AG04449 (cell line): Measurements from ENCODE around the gene CASK.

ENCODE experiments used
- CTCF ChIA-PET: fragments of 350-600 bp; formaldehyde crosslinking; extraction: SDS; loops from one replicate; lab custom pipeline; 2021; ENCODE audit warnings: antibody characterized with exemption; lab: Yijun Ruan, JAX
- POLR2A ChIA-PET: fragments of 400-600, 350-600 bp; formaldehyde crosslinking; extraction: SDS; loops from one replicate; lab custom pipeline; 2020; ENCODE audit warnings: antibody characterized with exemption, inconsistent platforms; lab: Yijun Ruan, JAX
- DNase-seq: peaks from one replicate; pipeline ENCODE4 v3.0.0-alpha.2; 2010; ENCODE audit warnings: low read depth, low spot score
- H3K4me3 ChIP-seq: 2 replicates; pipeline ENCODE4 v1.5.1; 2011; ENCODE audit warnings: low read depth, mild to moderate bottlenecking, control low read depth, low read length
- TF ChIP-seq, protein P1 (sequence below): IDR thresholded peaks from one replicate; pipeline ENCODE4 v1.5.1; 2011; ENCODE audit warnings: mild to moderate bottlenecking, moderate library complexity, low read length, control low read depth, inconsistent platforms; ENCODE audit not compliant: insufficient read depth; ENCODE audit errors: missing control alignments

CASK gene

DNA sequence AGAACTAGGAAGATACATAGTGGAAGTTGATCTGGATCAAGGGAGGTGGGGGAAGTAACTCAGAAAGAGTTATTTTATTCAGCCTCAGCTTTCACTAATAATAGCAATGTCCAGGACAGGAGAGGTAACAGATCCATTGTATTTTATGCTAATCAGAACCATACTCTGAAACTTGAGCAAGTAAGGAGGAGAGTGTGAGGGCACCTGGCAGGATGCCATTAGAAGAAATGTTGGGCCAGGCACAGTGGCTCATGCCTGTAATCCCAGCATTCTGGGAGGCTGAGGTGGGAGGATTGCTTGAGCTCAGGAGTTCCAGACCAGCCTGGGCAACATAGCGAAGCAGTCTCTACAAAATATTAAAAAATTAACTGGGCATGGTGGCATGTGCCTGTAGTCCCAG is 218.3 kb downstream of the CASK start:
- DNase-seq: no peak
- H3K4me3 ChIP-seq: no peak overlapping the region
- ChIA-PET POLR2A (no interaction called here), CTCF (no interaction called here)
- TF ChIP-seq, protein P1, sequence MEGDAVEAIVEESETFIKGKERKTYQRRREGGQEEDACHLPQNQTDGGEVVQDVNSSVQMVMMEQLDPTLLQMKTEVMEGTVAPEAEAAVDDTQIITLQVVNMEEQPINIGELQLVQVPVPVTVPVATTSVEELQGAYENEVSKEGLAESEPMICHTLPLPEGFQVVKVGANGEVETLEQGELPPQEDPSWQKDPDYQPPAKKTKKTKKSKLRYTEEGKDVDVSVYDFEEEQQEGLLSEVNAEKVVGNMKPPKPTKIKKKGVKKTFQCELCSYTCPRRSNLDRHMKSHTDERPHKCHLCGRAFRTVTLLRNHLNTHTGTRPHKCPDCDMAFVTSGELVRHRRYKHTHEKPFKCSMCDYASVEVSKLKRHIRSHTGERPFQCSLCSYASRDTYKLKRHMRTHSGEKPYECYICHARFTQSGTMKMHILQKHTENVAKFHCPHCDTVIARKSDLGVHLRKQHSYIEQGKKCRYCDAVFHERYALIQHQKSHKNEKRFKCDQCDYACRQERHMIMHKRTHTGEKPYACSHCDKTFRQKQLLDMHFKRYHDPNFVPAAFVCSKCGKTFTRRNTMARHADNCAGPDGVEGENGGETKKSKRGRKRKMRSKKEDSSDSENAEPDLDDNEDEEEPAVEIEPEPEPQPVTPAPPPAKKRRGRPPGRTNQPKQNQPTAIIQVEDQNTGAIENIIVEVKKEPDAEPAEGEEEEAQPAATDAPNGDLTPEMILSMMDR: no peak

DNA sequence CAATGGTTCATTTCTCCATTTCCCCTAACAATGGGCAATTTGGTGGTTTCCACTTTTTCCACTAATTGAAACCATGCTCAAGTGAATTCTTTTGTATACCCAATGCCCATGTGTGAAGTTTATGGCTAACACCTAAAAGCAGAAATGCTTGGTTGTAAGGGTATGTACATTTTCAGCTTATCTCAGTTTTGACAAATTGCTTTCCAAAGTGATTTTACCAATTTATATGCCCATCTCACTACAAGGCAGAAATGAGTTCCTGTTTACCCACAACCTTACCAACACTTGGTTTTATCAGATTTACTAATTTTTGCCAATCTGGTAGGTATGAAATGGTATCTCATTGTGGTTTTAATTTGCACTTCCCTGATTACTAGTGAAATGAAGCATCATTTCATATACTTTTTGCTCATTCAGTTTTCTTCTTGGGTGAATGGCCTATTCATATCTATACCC is 219.8 kb downstream of the CASK start:
- ChIA-PET CTCF (no interaction called here), POLR2A (no interaction called here)
- no peak overlapping the region for H3K4me3 ChIP-seq
- TF ChIP-seq, protein P1: no peak
- no peak for DNase-seq

DNA sequence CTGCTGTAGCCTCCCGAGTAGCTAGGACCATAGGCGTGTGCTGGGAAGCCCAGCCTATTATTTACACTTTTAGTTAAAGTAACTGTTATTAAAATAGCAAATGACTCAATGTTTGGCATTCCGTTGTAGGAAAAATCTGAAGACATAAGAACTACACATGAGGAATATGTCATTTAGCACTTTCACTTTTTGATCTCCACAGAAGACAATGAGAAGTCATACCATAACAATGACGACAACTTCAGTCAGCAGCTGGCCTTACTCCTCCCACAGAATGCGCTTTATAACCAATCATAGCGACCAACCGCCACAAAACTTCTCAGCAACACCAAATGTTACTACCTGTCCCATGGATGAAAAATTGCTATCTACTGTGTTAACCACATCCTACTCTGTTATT is 227.9 kb downstream of the CASK start:
- CTCF ChIA-PET: no interaction called here

DNA sequence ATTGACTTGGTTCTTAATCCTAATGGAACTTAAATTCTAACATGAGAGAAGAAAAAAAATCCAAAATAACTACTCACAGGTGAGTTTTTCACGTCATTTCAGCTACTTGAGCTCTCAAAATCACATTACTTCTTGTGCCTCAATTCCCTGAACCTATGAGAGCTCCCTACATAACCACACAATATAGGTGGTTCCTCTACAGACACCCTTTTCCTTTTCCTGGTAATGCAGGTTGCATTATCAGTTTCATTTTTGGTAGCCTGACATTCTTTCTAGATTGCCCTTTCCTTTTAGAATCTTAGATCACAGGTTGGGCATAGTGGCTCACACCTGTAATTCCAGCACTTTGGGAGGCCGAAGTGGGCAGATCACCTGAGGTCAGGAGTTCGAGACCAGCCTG is 230.3 kb downstream of the CASK start:
- CTCF ChIA-PET: no interaction called here
- no peak overlapping the region for H3K4me3 ChIP-seq
- POLR2A ChIA-PET: no interaction called here
- DNase-seq: no peak
- TF ChIP-seq, protein P1: no peak

More for the DNA sequence above, 227.9 kb downstream of the CASK start:
- DNase-seq: no peak
- TF ChIP-seq, protein P1: no peak
- H3K4me3 ChIP-seq: no peak overlapping the region
- POLR2A ChIA-PET: no interaction called here

DNA sequence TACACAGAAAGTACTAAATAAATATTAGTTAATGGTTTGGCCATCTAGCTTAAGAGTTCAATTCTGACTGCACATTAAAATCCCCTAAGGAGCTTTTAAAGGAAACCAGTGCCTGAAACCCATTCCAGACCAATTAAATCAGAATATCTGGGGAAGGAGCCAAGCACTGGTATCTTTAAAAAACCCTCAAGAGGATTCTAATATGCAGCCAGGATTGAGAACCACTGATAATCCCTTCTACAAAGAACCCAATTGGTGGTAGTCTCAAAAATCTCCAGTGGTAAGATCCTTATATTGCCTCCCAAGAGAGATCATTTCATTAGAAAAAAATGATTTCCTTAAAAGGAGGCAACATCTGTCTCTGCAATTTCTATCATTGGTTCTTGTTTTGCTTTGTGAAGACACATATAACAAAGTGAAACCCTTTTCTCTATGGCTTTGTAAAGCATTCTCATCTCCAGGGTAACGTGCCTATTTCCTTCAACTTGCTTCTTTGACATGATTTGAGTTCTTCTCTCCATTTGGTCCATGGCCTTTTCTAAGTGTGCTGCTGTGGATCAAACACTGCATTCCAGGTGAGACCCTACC is 231.1 kb downstream of the CASK start:
- ChIA-PET POLR2A (no interaction called here), CTCF (interaction anchor here (0.8 kb wide), 1 partner anchor 19 kb away, joined by 3 read pairs; no protein-coding TSS in a partner anchor)
- TF ChIP-seq, protein P1: no peak
- no peak overlapping the region for H3K4me3 ChIP-seq
- DNase-seq: peak; percentile 63

DNA sequence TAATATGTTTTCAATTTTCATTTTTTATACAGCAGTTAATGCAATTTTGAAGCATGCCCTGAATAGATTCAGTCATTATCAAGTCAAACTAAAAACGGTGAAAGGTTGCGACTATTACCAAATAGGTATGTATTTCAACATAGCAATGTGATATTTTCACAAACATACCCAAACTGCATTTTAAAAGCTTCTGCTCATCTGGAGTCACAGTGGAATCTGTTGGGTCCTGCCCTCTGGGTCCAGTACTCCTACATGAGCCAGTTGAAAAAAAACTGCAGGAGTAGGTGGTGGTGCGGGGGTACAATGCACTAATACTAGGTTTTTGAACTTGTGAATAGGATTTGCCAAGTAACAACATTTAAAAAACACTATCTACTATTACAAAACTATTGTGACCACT is 233.6 kb downstream of the CASK start:
- ChIA-PET CTCF (no interaction called here), POLR2A (no interaction called here)
- DNase-seq: no peak
- no peak overlapping the region for H3K4me3 ChIP-seq
- TF ChIP-seq, protein P1: no peak
